ENCODE data around the gene ACBD6. TPM values are rescaled to one million over a fixed set of nuclear protein-coding genes. Genes with fewer than 3 reads are reported as not detected.

Gene ACBD6
- total and polyA plus RNA-seq, 2 of the 4 experiments (the other 2 are of a cell fraction) = 52.5 to 59.1 TPM

- no peak overlapping the region for H3K18ac ChIP-seq (ENCODE audit: low read depth, low read length)
- H2AK9ac ChIP-seq (replicated peaks; ENCODE audit: low read depth, low read length, poor library complexity) = no peak overlapping the region
- no peak overlapping the region for H2BK20ac ChIP-seq (ENCODE audit: low read depth, low read length)
- no peak overlapping the region for H3K23ac ChIP-seq (ENCODE audit: low read depth, low read length)
- no peaks in the 10 kb centered on the region for H3K4me1 ChIP-seq (ENCODE audit: control insufficient read depth, insufficient read depth, low read length)
- no peak overlapping the region for H3K27ac ChIP-seq (ENCODE audit: insufficient read depth, low read length)
- H4K20me1 ChIP-seq (ENCODE audit: insufficient read depth, low read length) = peaks cover 2% of the 10 kb centered on the region; the same call in 1 of the 2 replicates
- H3K9me1 ChIP-seq (ENCODE audit: insufficient read depth, low read length) = no peaks in the 10 kb centered on the region
- peaks cover 7 to 14% of the 10 kb centered on the region in 2 experiments; a peak in 3 of 4 replicates for H3K79me1 ChIP-seq (ENCODE audit: low read depth in 1 of 2, low read length in 2 of 2)
- no peak overlapping the region for H3K4me2 ChIP-seq (ENCODE audit: low read depth, low read length)
- H3K9ac ChIP-seq (ENCODE audit: low read depth, low read length) = no peak overlapping the region
- no peak overlapping the region for H3K4me3 ChIP-seq (ENCODE audit: insufficient read depth, low read depth, low read length)
- H4K5ac ChIP-seq (ENCODE audit: low read depth, low read length) = no peak overlapping the region
- no peak overlapping the region for H4K91ac ChIP-seq (ENCODE audit: insufficient read depth, low read depth, low read length)
- intact Hi-C loops (cut with micrococcal nuclease) (no loop called here), dilution Hi-C loops (cut with HindIII; ENCODE audit: low sequenced_read_pairs, unreplicated experiment) (no loop called here), in situ Hi-C loops (cut with MboI; ENCODE audit: low sequenced_read_pairs) (no loop called here)
- H2AFZ ChIP-seq (replicated peaks; ENCODE audit: low read length, poor library complexity) = no peak overlapping the region
- ATAC-seq (ENCODE audit: low read depth) (no peak), DNase-seq (no peak)
- H2BK120ac ChIP-seq (ENCODE audit: low read depth, low read length) = no peak overlapping the region
- H4K8ac ChIP-seq (ENCODE audit: low read depth in 2 of 2, low read length in 2 of 2) = no peak overlapping the region
- H3K56ac ChIP-seq (ENCODE audit: extremely low read depth, insufficient read depth, low read length) = no peak overlapping the region
- H3K4ac ChIP-seq (ENCODE audit: low read depth, low read length) = no peak overlapping the region
- peaks cover 3% of the 10 kb centered on the region; the same call in 1 of the 2 replicates for H3K36me3 ChIP-seq (ENCODE audit: control insufficient read depth, insufficient read depth, low read length)
- POLR2A ChIA-PET (ENCODE audit: unreplicated experiment) = no interaction called here
- H2BK5ac ChIP-seq (ENCODE audit: low read depth, low read length, poor library complexity, severe bottlenecking) = no peak overlapping the region
- CTCF ChIA-PET = no interaction called here
- no peak overlapping the region for H2BK15ac ChIP-seq (ENCODE audit: low read depth, low read length)
- H3K9me3 ChIP-seq (ENCODE audit: control insufficient read depth, insufficient read depth, low read length) = peaks cover 3% of the 10 kb centered on the region
- no peak overlapping the region for H2AK5ac ChIP-seq (ENCODE audit: low read depth, low read length)
- TF ChIP-seq CHD1 (IDR thresholded peaks at IDR 0.05; ENCODE audit: low read depth, low read length) (no peak), MAFK (IDR thresholded peaks at IDR 0.05; ENCODE audit: low read depth, low read length) (no peak), MXI1 (IDR thresholded peaks at IDR 0.05; ENCODE audit: borderline replicate concordance, low read depth, low read length) (no peak), NFE2L2 (IDR thresholded peaks at IDR 0.05; ENCODE audit: low read depth, low read length) (no peak), ELK1 (IDR thresholded peaks at IDR 0.05; ENCODE audit: borderline replicate concordance, low read depth, low read length) (no peak), BHLHE40 (IDR thresholded peaks at IDR 0.05; ENCODE audit: low read depth, low read length) (no peak), RAD21 (IDR thresholded peaks at IDR 0.05; ENCODE audit: low read length) (no peak)
- H3K14ac ChIP-seq (replicated peaks; ENCODE audit: low read depth, low read length) = no peak overlapping the region
- no peaks in the 10 kb centered on the region for H3K27me3 ChIP-seq (ENCODE audit: control insufficient read depth, insufficient read depth, low read length)
- BruUV-seq (replicated peaks) = no TSS peak
Measured at GRCh38 chr1:180451504-180451903, 50.9 kb downstream of the ACBD6 start.
